Activated effector memory CD4-positive, alpha-beta T cell treated with Interleukin-2 at 50 U/mL for 16 hours (primary cell): Measurements from ENCODE around the gene EFCC1.
A peak's percentile ranks its signal among the peaks of the same experiment; 100 is the strongest.

Experiments used
- DNase-seq: peaks from one replicate; pipeline ENCODE4 v3.0.0-alpha.2; 2020

EFCC1 gene

DNA sequence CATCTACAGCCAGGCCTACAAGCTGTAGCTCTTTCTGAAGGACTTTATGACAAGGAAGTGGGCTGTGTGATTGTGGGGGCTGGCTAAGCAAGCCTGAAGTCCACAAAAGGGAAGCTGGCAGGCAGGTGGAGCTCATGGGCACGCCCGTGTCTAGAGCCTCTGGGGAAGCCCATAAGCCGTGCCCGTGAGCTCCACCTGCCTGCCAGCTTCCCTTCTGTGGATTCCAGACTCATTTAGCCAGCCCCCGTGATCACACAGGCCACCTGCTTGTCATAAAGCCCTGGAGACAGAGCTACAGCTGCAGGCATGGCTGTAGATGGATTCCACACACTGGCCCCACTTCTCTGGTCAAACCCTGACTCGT is 15.2 kb downstream of the EFCC1 start:
- peak; percentile 48 for DNase-seq

DNA sequence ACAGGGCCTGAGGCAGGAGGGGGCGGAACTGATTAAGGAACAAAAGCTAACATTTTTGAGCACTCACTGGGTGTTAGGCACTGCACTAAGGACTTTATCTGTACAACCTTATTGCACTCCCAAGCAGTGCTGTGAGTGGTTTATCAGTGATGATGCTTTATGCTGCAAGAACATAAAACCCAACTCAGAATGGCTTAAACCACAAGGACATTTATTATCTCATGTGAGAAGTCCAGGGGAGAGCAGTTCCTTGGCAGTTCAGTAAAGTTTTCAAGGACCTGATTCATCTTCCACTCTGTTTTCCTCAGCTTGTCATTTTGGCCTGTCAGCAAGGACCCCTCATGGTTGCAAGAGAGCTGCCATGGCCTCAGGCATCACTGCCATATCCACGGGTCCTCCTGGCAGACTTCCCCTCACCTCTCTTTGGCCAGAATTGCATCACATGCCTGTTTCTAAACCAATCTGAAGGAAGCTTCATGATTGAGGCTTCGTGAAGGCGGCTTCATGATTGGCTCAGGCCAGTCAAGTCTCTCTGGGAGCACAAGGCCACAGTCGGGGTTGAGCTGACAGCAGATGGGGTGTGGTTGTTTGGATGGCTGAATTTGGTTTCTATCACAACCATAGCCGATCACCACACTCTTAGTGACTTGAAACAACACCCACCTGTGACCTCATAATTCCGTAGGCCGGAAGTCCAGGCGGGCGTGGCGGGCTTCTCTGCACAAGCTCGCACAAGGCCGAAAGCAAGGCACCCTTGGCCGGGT is 15.8 kb downstream of the EFCC1 start:
- peak; percentile 12 for DNase-seq

DNA sequence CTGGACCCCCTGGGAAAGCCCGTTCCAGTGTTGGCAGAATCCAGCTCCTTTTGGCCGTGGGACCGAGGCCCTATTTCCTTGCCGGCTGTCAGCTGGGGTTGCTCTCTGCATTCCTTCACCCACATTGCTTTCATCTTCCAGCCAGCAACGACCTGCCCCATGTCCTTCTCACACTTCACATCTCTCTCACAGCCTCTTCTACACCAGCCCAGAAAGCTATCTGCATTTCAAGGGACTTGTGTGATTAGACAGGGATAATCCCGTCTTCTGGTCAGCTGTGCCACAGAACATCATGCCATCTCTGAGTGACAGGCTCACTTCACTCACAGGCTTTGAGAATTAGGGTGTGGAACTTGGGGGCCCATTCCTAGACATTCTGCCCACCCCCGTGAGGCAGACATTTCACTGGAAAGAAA is 16.4 kb downstream of the EFCC1 start:
- no peak for DNase-seq

DNA sequence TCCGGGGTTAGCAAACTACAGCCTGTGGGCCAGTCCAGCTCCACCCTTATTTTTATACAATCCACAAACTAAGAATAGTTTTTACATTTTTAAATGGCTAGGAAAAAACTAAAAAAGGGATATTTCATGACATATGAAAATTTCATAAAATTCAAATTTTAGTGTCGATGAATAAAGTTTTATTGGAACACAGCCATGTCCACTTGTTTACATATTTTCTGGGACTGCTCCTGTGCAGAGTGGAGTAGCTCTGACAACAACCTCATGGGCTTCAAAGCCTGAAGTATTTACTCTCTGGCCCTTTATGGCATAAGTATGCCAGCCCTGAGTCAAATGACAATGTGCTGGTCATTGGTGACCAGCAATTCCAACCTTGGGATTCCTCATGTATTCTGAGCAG is 17.2 kb downstream of the EFCC1 start:
- DNase-seq: no peak

DNA sequence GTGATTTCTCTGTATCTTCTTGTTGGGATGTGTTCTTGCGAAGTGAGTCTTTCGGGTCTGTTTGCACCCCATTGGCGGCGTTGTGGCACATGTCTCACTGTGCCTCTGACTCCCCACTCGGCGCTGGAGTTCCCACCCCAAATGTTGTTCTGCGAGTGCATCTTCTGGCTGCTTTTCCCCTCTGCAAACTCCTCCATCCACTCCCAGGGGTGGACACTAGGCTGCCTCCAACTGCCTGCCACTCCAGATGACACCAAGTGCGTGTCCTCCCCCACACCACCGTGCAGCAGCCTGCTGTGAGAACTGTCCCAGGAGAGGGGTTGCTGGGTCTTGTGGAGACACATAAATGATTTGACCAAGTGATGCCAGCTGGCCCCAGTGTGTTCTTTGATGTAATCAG is 17.6 kb downstream of the EFCC1 start:
- no peak for DNase-seq

DNA sequence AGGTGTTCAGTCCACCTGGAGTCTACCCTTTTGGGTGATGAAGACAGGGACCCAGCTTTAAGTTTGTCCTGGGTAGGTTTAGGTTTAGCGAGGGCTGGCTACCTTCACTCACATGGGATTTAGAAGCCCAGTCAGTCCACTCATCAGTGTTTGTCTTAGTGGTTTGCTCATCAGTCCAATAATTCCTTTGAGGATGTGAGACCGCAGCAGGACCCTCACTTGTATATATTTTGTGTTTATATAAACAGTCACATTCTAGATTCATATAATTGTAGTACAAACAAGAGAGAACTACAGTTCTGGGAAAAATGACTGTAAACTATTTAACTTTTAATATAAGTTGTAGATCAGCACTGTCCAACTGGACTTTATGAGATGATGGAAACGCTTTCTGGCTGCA is 18.2 kb downstream of the EFCC1 start:
- no peak for DNase-seq

DNA sequence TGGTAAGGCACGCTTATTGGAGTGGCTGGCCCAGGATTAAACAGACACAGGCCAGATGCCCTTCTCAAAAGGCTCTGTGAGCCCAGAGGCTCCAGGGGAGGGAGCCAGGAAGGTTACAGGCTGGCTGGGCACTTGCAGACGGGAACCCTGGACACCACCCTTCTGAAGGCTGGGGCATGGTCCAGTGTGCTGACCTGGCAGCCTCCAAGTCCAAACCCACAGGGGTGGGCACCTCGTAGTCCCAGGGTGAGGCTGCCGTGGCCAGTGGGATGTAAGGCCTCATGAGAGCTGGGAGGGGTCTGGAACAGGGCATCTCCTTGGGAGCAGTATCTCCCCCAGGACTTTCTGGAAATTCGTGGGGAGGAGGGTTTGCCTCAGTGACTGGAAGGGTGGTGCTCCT is 19.6 kb downstream of the EFCC1 start:
- no peak for DNase-seq

DNA sequence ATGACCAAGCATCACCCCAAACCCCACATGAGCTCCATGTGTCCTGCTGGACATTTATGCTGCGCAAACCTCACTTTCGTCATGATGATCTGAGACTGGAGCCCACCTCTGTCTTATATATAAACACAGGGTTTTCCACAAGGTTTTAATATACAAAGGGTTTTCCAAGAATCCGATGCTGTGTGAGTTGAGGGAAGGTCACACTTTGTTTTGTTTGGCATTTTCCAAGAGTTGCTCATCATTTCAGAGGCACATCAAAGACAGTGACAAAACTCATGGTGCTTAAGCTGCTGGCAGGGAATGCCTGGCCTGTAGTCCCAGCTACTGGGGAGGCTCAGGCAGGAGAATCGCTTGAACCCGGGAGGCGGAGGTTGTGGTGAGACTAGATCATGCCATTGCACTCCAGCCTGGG is 20.0 kb downstream of the EFCC1 start:
- DNase-seq: no peak

DNA sequence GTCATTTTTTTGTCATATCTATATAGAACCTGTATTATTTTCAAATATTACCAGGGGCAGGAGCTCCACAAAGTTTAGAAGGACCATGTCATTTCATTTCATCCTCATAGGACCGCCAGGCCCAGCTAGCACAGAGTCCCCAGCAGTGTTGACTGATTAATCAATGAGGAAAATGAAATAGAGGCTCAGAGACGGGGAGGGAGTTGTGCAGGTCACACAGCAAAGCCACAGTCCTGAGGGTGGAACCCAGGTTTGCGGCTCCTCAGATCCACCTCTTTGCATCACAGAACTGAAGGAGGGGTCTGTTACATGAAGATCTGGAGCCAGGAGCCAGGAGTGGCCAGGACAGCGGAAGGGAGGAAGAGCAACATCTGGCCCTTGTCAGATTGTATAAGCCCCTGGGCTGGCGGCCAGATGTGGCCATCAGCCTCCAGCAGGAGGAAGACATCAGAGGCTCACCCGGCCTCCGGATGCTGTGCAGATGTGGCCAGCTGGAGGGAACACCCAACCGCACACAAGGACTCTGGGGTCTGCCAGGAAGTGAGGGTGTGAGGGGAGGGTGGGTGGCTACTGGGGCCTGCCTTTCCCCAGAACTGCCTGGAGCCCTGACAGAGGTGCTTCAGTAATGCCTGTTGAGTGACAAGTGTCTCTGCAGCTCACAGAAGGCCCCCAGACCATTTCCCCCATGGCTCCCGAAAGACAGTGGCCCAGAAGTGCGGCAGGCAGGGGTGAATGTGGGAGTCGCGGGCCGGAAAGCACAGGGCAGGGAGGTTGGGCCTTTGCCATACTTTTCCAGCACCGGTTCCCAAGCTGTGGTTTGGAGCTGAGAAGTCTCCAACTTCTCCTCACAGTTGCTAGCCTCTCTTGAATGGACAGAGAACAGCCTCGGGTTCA is 21.3 kb downstream of the EFCC1 start:
- no peak for DNase-seq

DNA sequence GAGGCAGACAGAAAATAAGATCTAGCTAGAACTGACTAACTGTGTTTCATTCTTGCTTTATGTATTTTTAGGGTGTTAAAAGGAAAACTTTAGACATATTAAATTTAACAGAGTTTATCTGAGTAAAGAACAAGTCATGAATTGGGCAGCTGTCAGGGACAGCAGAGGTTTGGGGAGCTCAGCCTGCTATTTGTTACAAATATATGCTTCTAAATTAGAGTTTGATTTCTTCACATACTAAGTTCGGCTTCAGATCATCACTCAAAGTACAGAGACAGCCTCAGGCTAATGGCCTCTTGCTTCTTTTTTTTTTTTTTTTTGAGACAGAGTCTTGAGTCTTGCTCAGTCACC is 21.9 kb downstream of the EFCC1 start:
- DNase-seq: no peak

DNA sequence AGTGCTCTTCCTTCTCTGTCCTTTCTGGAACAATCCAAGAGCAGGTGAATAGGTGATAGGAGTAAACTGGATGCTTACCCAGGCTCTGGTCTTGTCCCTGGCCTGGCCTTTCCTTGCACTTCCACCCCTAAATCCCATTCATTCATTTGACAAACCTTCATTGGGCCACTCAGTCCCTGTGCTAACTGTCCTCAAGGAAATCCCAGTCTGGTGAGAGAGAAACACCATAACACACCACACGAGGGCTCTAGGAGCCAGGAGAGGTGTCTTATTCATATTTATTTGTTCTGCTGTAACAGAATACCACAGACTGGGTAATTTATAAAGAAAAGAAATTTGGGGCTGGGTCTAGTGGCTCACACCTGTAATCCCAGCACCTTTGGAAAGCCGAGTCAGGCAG is 22.8 kb downstream of the EFCC1 start:
- no peak for DNase-seq

DNA sequence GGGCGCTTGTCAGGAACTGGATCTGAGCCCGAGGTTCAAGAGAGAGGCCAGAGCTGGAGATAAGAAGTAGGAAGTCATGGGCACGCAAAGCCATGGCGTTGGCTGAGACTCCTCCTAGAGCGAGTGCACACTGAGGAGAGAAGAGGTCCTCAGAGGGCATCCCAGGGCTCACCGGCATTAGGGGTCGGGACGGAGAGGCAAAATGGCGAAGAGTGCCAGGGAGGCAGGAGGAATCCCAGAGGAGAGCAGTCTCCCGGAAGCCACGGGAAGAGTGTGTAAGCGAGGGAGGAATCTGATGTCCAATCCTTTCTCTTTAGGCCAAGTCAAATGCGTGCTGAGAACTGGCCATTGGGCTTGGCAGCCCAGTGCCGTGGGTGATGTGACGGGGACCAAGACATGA is 24.0 kb downstream of the EFCC1 start:
- DNase-seq: no peak

DNA sequence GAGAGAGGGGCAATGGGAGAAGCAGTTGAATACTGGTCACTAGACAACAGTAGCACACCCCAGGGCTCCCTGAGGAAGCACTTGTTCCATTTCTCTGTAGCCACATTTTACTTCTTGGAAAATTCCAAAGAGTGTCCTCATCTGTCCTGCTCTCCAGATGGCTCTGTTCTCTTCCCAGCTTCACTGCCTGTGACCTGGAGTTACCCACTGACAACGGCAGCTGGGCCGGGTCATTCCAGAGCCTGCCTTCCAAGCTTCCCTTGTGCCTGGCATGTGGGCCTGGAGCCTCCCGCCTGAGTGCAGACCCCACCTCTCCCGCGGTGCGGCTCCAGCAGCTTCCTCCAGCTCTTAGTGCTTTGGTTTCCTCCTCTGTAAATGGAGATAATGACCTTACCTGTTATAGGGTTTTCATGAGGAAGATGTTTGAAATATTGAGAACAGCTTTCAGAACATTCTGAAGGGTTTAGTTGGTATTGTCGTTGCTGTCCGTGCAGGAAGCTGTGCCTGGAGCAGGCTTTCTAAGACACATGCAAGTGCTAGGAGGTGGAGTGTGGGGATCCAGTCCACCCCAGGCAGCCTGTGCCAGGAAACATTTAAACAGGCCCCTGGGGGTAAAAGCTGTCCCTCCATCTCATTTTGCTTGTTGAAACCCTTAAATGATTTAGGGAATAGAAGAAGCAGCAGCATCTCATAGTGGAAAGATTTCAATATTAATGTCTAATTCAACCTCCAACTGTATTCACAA is 24.8 kb downstream of the EFCC1 start:
- DNase-seq: no peak

DNA sequence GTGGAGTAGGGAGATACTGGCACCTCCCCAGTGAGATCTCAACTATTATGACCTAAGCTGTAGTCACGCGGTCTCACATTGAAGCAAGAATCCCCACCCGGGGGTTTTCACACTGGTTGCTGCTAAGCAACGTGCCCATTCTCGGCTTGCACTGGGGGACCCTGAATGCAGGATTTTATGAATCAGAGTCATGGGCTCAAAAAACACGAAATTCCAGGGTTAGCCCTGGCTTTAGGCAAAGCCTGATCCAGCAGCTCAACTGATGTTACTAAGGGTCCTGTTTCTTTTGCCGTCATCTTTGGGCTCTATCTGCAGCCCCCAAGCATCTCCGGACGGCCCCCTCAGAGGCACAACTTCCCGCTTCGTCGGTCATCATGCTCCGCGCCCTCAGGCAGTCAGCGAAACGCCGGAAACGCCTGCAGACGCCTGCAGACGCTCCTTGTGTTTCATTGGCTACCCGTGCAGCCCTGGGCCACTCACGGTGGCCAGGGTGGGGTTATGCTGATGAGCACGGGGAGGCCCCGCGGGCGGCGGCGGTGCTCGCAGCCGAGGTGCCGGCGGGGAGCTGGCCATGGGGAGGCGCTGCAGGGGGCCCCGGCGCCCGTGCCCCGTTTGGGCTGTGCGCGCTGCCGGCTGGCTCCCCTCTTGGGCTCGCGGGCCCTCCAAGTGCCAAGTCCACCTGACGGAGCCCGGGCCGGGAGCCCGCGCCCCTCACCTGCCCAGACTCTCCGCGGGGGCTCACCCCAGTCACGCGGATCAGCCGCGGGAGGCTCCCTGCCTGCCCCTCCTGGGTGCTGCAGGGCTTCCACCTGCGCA is 25.8 kb downstream of the EFCC1 start:
- DNase-seq: peak; percentile 88

DNA sequence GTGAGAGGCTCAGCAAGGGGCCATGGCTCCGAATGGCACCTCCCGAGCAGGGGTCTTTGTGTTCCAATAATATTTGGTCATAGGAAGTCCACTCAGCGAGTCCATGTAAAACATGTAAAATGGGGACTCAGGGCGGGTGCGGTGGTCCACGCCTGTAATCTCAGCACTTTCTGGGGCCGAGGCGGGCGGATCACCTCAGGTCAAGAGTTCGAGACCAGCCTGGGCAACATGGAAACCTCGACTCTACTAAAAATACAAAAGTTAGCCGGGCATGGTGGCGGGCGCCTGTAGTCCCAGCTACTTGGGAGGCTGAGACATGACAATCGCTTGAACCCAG is 26.4 kb downstream of the EFCC1 start:
- no peak for DNase-seq

DNA sequence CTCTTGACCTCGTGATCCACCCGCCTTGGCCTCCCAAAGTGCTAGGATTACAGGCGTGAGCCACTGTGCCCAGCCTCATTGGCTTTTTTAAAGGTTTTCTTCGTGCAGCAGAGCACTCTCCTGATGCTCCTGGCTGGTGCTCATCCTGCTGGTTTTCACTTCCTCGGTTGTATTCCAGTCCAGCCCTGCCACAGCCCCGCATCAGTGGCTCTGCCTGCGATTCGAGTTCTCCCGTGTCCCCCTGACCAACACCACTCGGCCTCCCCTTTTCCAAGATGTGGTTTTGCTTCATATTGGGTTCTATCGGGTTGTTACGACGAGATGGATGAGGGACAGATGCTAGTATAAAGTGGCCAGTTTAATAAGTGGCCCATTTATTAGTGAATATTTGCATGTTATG is 27.8 kb downstream of the EFCC1 start:
- DNase-seq: no peak

DNA sequence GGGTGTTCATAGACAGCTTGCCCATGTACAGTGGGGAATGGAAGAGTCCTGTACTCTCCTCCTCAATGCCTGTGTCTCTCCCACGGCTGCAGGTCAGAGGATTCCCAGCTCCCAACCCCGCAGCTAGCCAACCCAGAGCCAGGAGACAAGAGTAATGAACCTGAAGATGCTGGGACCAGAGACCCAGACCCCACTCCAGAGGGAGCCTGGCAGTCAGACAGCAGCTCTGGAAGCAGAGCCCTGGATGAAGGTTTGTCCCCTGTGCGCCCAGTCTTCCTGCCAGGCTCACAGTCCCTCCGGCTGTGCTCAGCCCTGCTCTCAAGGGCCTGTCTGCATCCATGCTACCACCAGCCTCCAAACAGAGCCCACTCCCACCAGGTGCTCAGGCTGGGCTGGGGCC is 29.5 kb downstream of the EFCC1 start:
- DNase-seq: no peak

DNA sequence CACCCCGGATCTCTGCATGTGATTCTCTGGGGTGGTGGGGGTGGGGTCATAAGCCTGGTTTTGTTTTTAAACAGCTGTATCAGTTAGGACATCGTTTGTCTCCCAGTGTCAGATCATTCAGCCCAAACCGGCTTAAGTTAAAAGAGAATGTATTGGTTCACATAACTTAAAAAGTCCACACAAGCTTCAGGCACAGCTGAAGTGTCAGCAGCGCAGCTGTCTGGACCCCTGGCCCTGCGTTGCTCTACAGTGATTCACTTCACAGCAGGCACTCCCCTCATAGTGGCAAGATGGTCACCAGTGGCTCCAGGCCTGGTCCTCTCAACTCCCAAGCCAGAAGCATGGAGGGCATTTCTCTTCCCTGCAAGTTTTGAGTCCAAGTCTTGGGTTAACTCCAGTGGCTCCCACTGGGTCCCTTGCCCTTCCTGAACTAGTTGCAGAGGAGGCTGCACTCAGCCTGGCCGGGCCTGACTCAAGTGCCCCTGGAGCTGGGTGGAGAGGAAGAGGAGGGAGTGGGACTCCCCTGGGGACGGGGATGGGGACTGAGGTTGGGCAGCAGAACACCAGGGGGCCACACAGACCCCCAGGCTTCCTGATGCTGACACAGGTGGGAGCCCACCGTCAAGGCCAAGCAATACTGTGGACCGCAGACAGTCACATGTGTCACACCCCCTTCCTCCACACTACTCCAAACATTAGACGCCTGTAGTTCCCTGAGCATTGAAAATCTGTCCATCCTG is 30.5 kb downstream of the EFCC1 start:
- DNase-seq: no peak

DNA sequence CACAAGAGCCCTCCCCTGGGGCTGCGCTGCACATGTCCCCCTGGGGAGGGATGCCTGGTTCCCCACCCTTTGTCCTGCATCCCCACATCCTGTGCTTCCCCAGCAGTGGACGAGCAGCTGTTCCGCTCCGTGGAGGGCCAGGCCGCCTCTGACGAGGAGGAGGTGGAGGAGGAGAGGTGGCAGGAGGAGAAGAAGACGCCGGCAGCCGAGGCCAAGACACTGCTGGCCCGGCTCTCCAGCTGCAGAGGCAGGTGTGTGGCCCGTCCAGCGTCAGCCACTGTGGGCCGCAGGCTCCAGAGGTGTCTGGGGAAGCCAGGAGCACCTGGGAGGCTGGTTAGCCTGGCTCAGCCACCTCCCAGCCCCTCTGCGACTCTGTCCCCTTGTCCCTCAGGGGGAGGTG is 31.6 kb downstream of the EFCC1 start:
- DNase-seq: no peak

DNA sequence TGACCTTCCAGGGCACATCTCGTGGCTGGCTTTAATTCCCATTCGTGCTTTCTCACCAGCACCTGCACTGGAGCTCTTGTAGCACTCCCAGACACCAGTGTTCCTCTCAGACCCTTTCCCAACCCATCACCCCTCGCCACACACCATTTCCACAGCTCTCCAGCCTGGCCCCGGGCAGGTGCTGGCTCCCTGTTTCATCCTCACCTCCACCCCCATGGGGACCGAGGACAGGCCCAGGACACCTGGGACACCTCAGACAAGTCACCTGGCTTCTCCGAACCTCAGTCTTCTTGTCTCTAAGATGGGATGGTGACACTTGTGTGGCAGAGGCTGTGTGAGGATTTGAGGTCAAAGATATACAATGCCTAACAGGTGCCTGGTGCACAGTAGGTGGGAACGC is 32.0 kb downstream of the EFCC1 start:
- DNase-seq: no peak

DNA sequence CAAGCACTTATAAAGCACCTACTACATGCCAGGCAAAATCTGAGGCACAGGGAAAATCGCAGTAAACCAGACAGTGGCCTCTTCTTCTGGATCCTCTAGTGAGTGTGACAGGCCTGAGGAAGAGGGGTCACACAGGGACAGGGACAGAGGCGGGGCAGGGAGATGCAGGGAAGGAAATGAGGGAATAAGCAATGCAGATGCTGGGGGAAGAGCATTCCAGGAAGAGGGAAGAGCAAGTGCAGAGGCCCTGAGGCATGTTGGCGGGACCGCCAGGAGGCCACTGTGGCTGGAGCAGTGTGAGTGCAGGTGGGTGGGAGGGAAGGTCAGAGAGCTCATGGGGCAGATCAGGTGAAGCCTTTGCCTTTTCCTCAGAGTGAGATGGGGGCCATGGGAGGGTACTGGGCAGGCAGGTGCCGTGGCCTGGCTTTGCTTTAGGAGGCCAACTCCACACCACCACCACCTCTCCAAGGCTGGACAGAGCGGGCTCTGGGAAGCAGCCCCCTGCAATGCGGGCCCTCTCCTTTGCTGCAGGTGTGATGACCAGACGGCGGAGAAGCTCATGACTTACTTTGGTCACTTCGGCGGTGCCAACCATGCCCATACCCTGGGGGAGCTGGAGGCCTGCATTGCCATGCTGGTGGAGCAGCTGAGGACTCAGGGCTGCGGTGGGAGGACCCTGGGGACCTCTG is 32.7 kb downstream of the EFCC1 start:
- DNase-seq: no peak

DNA sequence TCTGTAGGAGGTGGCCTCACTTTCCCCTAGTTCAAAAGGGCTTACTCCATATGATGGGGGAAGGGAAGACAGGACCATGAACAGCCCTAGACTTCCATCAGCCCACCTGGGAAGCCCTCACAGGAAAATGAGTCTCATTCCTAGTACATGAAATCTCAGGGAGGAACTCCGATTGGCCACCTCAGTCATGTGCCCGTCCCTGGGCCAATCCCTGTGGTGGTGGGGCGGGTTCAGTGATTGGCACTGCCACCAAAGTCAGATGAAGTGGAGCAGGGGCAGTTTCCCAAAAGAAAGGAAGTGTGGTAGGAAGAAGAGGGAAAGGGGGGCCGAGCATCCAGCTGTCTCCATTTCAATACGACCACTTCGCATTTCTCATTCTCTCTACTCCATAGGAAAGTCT is 33.5 kb downstream of the EFCC1 start:
- DNase-seq: no peak
